NCI-H460 (cell line): ENCODE data around the gene CPT1C. TPM values are rescaled to one million over a fixed set of nuclear protein-coding genes. Genes with fewer than 3 reads are reported as not detected.

Source experiments
- DNase-seq: peaks from one replicate; pipeline ENCODE4 v3.0.0-alpha.2; 2016; ENCODE audit warnings: low read depth; ENCODE audit errors: extremely low read depth
- total RNA-seq: library from RNA; depleted of rRNA; stranded (reverse); fragments of >200 nt; shearing (Covaris generic); gene quantifications from 2 replicates; pipeline ENCODE4 v1.2.3, GENCODE V29; 2014

Gene CPT1C
- total RNA-seq, 1 experiment from 2014 or later = 2.2 TPM

DNA sequence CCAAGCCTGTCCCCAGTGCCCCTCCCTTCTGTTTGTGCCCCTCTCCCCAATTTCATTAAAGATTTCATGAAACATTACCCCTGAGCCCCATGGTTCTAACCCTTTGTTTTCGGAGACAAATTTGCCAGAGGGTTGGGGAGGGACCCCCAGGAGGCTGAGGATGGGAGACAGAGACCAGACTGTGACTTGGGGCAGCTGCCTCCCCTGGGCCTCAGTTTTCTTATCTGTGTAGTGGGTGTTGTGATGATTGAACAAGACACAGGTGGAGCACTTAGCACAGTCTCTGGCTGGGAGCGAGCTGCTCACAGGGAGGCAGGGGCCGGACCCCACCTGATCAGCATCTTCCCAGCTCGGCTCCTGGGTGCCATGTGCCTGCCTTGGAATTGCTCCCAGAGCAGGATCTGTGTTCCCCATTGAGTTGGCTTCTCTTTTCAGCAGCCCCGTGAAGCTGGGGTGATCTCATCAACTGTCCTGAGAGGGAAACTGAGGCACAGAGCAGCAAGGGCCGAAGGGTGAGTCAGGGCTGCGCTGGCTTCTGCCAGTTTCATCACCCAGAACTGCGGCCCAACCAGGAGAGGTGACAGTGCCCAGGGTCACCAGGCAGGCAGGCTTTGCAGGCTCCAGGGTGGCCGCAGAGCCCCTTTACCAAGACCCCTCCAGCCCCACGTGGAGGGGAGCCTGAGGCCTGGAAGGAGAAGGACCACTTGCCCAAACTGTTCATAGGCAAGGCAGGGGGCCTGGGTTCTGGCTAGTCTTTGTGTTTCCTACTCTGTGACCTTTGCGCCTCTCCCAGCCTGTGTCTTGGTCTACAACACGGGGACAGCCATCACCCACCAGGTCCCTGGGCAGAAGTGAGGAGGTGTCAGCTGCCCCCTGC, 32.1 kb upstream of the CPT1C start:
- no peak for DNase-seq

- no peak for DNase-seq
Observed at GRCh38 chr19:49660338-49660961, 30.5 kb upstream of the CPT1C start.

- DNase-seq = no peak
Observed at GRCh38 chr19:49662011-49662410, 28.9 kb upstream of the CPT1C start.

GRCh38 chr19:49663224-49663623, 27.7 kb upstream of the CPT1C start:
- no peak for DNase-seq

GRCh38 chr19:49664171-49665035, 26.5 kb upstream of the CPT1C start:
- peak; percentile 65 for DNase-seq

DNA sequence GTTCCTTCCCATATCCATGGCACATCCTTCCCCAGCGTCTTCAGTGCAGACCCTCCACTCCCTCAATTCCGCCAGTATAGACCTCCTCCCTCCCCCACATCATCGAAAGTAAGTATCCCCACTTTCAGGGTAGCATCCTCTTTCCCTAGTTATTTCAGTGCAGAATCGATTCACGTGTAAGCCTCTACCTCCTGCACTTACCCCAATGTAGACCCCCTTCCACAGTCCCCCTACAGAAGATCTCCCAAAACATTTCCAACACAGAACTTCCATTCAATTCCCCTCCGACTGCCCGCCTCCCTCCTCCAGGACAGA, 25.9 kb upstream of the CPT1C start:
- DNase-seq = no peak

- DNase-seq = peak; percentile 91
Observed at GRCh38 chr19:49665351-49666119, 25.4 kb upstream of the CPT1C start, which contains the start of the genes BCL2L12 and IRF3. Gene BCL2L12 (plus strand): TSS chr19:49665933. CDS start chr19:49666693, 760 bp downstream. Gene IRF3 (minus strand): TSS chr19:49665857. CDS start chr19:49664838, 1,019 bp downstream.

DNA sequence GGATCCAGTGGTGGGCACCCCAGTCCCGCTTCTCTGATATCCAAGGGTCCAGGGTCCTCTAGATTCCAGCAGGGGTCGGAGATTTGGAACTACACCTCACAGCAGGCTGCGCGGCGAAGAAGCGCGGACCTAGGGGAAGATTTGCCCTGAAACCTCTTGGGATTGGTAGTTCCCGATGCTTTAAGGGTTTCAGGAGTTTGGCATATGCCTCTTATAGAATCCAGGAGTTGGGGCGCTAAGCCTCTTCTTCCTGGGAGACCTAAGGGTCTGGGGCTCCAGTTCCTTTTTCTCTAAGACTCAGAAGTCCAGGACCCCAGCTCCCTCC, 24.8 kb upstream of the CPT1C start:
- DNase-seq = no peak

DNA sequence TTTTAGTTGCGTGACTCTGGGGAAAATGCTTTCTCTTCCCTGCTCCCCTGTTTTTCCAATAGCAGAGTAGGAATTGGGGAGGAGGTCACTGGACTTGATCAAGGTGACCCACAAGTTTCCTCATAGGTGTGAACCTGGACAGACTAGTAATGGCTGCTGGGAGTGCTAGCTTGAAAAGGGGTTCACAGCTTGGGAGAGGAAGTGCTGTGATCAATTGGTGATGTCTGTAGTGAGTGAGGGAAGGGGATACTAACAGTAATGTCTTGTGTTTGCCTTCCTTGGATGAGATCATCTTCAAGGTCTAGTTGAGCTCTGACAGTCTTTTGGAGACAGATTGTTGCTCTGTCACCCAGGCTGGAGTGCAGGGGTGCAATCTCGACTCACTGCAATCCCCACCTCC, 23.4 kb upstream of the CPT1C start:
- no peak for DNase-seq

DNA sequence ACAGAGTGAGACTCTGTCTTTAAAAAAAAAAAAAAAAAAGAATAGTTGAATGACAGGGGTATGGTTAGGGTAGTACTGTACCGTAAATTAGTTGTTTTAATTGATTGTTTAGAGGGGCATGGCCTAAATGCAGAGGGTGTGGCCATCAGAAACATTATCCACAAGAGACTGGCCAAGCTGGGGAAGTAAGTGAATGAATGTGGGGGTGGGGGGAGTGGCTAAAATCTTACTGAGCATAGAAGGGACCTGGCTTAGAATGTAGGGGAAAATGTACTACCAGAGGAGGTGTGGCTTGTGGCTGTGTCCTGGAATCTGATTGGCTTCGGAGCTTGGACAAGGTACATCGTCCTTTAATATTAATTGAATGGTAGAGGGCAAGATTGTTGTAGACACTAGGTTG, 21.4 kb upstream of the CPT1C start:
- DNase-seq = no peak

DNA sequence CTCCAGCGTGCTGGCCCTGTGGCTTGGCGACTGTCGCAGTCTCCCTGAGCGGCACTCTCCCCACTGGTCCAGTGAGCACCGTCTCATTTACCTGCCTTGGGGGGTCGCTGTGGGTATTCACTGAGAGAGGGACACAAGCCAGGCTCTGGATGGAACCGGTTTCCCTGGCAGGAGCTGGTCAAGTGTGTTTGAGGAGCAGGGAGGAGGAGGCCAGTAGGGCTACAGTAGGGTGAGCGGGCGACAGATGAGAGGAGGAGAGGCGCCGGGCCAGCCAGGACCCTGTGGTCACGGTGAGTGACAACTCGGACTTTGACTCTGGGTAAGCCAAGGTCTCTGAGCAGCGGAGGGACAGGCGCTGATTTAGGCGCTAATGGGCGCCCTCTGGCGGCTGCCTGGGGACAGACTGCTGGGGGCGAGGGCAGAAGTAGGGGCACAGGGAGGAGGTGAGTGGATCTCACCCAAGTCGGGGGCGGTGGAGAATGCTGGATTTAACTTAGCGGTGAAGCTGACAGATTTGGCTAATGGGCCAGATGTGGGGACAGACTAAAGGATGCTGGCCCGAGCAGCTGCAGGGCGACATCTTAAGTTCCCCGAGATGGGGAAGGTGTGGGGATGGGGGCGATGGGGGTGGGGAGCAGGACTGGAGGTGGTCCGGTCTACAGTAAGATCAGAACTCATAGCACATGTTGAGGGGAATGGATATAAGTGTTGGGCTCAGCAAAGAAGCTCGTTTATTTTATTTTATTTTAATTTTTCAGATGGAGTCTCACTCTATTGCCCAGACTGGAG, 18.6 kb upstream of the CPT1C start:
- DNase-seq = peak; percentile 70

DNA sequence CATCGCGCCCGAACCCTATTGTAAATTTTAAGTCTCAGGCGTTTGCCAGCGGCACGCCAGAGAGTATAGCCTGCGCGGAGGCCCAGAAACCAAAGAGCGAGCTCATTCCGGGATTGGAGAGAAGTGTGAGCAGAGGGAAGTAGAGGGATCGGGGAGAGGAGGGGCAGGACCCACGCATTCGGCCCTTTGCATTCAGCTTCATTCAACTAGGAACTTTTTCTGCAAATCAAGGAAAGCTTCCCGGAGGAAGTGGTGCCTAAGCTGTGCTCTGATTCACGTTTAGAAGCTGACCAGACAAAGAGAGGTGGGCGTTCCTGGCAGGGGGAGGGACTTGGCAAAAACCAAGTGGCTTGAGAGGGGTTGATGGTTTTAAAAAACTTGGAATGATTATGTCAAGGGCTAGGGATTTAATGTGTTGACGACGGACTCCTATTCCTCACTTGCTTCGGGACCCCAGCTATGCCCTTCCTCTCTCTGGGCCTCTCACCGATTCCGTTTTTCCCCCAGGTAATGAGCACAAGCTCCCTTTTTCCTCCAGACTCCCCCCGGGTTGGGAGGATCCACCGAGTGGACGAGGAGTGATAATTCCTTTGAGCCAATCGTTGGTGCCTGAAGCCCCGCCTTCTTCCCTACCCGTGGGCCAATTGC, 14.7 kb upstream of the CPT1C start:
- DNase-seq = peak; percentile 84

DNA sequence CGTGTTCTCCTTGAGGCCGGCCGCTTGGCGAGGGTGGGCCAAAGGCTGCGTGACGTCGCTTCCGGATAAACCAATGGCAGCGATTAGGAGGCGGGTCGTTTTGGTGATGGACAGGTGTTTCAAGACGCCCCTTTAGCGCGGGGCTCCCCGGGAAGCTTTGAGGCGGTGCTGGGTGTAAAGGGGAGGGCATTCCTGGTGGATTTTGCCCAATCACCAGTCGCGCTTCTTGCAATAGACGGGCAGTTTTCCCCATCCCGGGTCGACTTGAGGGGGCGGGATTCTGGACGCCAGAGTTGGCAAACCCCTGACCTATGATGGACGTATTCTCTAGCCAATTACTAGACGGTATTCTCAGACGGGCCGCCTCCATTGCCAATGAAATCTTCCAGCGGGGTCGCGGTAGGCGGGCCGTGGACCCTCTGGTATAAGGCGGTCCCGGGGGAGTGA, 14.1 kb upstream of the CPT1C start:
- peak; percentile 99 for DNase-seq

- DNase-seq = no peak
Observed at GRCh38 chr19:49677231-49677900, 13.6 kb upstream of the CPT1C start, which contains the start of gene PRMT1. Gene PRMT1 (plus strand): TSS chr19:49677271. CDS start chr19:49677281, 10 bp downstream.

DNA sequence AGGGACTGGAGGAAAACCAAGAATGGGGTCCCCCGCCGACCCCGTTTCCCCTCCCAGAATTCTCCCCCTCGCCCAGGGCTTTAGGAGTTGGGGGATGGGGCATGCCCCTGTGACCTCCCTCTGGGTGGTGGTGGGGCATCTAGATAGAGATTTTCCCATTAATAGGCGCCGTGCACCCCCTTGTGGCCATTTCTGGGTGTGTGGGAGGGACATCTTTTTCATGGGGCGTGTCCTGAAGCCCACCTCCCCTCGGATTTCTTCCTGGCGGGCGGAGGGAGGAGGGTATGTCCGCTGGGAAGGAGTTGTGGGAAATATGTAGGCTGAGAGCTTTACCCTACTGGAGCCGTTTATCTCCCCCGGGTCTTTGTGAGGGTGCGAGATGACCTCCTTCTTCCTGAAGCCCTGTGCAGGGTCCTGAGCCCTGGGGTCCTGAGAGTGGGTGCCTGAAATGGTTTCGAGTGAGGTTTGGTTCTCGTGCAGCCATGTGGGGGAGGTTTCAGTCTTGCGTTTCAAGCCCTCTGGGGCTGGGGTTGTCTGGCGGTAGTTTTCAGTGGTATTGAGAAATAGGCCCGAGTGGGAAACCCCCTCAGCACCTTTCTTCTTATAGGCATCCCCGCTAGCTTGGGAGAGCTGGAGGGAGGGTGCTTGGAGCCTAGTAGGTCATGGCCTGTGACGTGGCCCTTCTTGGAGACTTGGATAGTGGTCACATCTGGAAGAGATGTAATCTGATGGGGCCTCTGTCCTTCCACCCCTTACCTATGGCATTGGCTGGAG, 12.8 kb upstream of the CPT1C start:
- DNase-seq = peak; percentile 59

DNA sequence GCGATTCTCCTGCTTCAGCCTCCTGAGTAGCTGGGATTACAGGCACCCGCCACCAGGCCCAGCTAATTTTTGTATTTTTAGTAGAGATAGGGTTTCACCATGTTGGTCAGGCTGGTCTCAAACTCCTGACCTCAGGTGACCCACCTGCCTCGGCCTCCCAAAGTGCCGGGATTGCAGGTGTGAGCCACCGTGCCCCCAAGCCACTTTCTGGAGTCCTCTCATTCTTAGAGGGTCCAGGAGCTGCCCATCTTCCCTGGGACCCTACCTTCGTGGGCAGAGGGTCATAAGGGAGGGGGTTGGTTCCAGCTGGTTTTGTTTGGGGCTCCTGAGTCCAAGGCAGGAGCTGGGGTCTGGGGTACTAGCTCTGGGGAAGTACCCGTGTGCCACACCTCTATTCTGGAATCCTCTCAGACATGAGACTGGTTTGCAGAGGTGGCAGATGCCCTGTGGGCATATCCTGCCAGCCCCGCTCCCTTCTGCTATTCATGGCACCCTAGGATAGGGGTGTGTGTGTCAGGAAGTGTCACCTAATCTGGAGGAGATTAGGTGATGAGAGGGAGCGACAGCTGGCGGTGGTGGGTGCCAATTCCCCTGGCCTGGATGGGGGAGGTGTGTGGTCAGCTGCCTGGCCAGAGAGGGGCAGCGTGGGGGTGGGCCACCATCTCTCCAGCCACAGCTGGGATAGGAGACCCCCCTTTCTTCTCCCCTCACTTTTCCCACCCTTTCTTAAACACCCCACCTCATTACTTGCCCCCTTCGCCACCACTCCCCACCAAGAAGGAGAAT, 11.7 kb upstream of the CPT1C start:
- DNase-seq = no peak
